GM13976 (cell line): ENCODE measurements around the gene ZSCAN29.
A peak's percentile ranks its signal among the peaks of the same experiment; 100 is the strongest.

Experiments
- DNase-seq: peaks from one replicate; pipeline ENCODE4 v3.0.0; 2012; ENCODE audit warnings: low spot score
- CTCF ChIP-seq: IDR thresholded peaks from 2 replicates; pipeline ENCODE4 v1.5.1; 2012; ENCODE audit warnings: borderline replicate concordance, mild to moderate bottlenecking; ENCODE audit not compliant: insufficient read depth; ENCODE audit errors: extremely low read depth, missing control alignments, control extremely low read depth
- in situ Hi-C: fragments of 300-500 bp; cut with MboI; formaldehyde crosslinking; loops from one replicate; pipeline ENCODE4 v1.12.0; 2022; ENCODE audit warnings: low sequenced_read_pairs, mixed read lengths, inconsistent platforms; ENCODE audit not compliant: unreplicated experiment

The ZSCAN29 gene

GRCh38 chr15:43352693-43353382, 18.0 kb downstream of the ZSCAN29 start:
- in situ Hi-C loops: no loop called here
- DNase-seq: no peak
- TF ChIP-seq CTCF: no peak

GRCh38 chr15:43347114-43347513, 23.7 kb downstream of the ZSCAN29 start:
- no peak for DNase-seq
- TF ChIP-seq CTCF: no peak
- in situ Hi-C loops: no loop called here

GRCh38 chr15:43346305-43346704, 24.5 kb downstream of the ZSCAN29 start:
- in situ Hi-C loops: no loop called here
- DNase-seq: no peak
- no peak for TF ChIP-seq CTCF

GRCh38 chr15:43330780-43331087, 40.1 kb downstream of the ZSCAN29 start:
- DNase-seq: no peak
- in situ Hi-C loops: no loop called here
- no peak for TF ChIP-seq CTCF

- no peak for TF ChIP-seq CTCF
- in situ Hi-C loops: no loop called here
- DNase-seq: peak; percentile 90
Measured at GRCh38 chr15:43329960-43330779, 40.7 kb downstream of the ZSCAN29 start, which contains the start of gene LCMT2. TSS of gene LCMT2 (minus strand) at chr15:43330573. CDS start at chr15:43330489, 84 bp downstream.

GRCh38 chr15:43329217-43329959, 41.5 kb downstream of the ZSCAN29 start:
- TF ChIP-seq CTCF: no peak
- in situ Hi-C loops: no loop called here
- DNase-seq: no peak
